Measurements from ENCODE around the gene DIP2C. TPM values are rescaled to one million over a fixed set of nuclear protein-coding genes. Genes with fewer than 3 reads are reported as not detected.
A peak's percentile ranks its signal among the peaks of the same experiment; 100 is the strongest.

DIP2C gene
- total RNA-seq, 1 donor from 2014 or later, result 23.1 TPM

- peak; percentile 59 for TF ChIP-seq CTCF (conservative IDR thresholded peaks at IDR 0.05)
- H3K4me3 Mint-ChIP-seq, result no peak overlapping the region
- no peak for DNase-seq (ENCODE audit: extremely low spot score, unreplicated experiment)
- no peak overlapping the region for H3K27ac Mint-ChIP-seq
- H3K4me1 Mint-ChIP-seq (ENCODE audit: unreplicated experiment), result no peaks in the 10 kb centered on the region
- H3K36me3 Mint-ChIP-seq, result peaks cover 41% of the 10 kb centered on the region
- no peaks in the 10 kb centered on the region for H3K9me3 Mint-ChIP-seq
- H3K27me3 Mint-ChIP-seq, result no peaks in the 10 kb centered on the region
Observed at GRCh38 chr10:287814-288213, 401.7 kb downstream of the DIP2C start.

GRCh38 chr10:287026-287709 lies 402.3 kb downstream of the DIP2C start:
- peaks cover 36% of the 10 kb centered on the region for H3K36me3 Mint-ChIP-seq
- TF ChIP-seq CTCF (conservative IDR thresholded peaks at IDR 0.05), result no peak
- no peaks in the 10 kb centered on the region for H3K4me1 Mint-ChIP-seq (ENCODE audit: unreplicated experiment)
- no peak overlapping the region for H3K27ac Mint-ChIP-seq
- no peaks in the 10 kb centered on the region for H3K9me3 Mint-ChIP-seq
- no peak overlapping the region for H3K4me3 Mint-ChIP-seq
- no peaks in the 10 kb centered on the region for H3K27me3 Mint-ChIP-seq
- DNase-seq (ENCODE audit: extremely low spot score, unreplicated experiment), result no peak

- Mint-ChIP-seq H3K27ac (no peak overlapping the region), H3K27me3 (no peaks in the 10 kb centered on the region), H3K4me1 (ENCODE audit: unreplicated experiment) (no peaks in the 10 kb centered on the region), H3K9me3 (no peaks in the 10 kb centered on the region), H3K36me3 (peaks cover 50% of the 10 kb centered on the region), H3K4me3 (no peak overlapping the region)
- no peak for TF ChIP-seq CTCF (conservative IDR thresholded peaks at IDR 0.05)
- DNase-seq (ENCODE audit: extremely low spot score, unreplicated experiment), result no peak
Observed at GRCh38 chr10:285216-285615, 404.3 kb downstream of the DIP2C start.

GRCh38 chr10:283916-284356 lies 405.5 kb downstream of the DIP2C start:
- Mint-ChIP-seq H3K36me3 (peaks cover 50% of the 10 kb centered on the region), H3K27ac (no peak overlapping the region), H3K9me3 (no peaks in the 10 kb centered on the region), H3K27me3 (no peaks in the 10 kb centered on the region), H3K4me3 (no peak overlapping the region), H3K4me1 (ENCODE audit: unreplicated experiment) (no peaks in the 10 kb centered on the region)
- TF ChIP-seq CTCF (conservative IDR thresholded peaks at IDR 0.05), result no peak
- no peak for DNase-seq (ENCODE audit: extremely low spot score, unreplicated experiment)

GRCh38 chr10:283140-283479 lies 406.4 kb downstream of the DIP2C start:
- H3K9me3 Mint-ChIP-seq, result no peaks in the 10 kb centered on the region
- H3K27me3 Mint-ChIP-seq, result no peaks in the 10 kb centered on the region
- no peaks in the 10 kb centered on the region for H3K4me1 Mint-ChIP-seq (ENCODE audit: unreplicated experiment)
- TF ChIP-seq CTCF (conservative IDR thresholded peaks at IDR 0.05), result no peak
- no peak for DNase-seq (ENCODE audit: extremely low spot score, unreplicated experiment)
- H3K27ac Mint-ChIP-seq, result no peak overlapping the region
- H3K36me3 Mint-ChIP-seq, result peaks cover 47% of the 10 kb centered on the region
- H3K4me3 Mint-ChIP-seq, result no peak overlapping the region

All from type B pancreatic cell (in vitro differentiated cells).